ENCODE results near the gene CCDC33.

The CCDC33 gene

DNA sequence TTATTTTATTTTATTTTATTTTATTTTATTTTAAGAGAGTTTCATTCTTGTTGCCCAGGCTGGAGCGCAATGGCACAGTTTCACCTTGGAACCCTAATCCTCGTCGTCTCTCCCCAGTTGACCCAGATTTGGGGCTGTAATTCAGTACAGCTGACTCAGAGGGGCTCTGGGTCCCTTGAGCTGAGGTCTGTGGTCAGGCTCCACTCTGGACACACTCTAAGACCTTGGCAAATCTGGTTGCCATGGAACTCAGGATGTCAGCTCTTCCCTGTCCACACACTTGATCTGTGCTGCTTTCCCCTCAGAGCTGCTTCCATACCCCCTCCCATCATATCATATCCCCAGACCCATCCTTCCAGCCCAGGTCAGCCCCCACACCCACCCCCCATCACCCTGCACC lies 132.0 kb downstream of the CCDC33 start:
- H3K79me2 ChIP-seq (ENCODE audit: low read length): no peaks in the 10 kb centered on the region
- no peak overlapping the region for H3K4me2 ChIP-seq (ENCODE audit: low read length)
- no peak overlapping the region for H3K27ac ChIP-seq (ENCODE audit: low read length)
- peaks cover 10% of the 10 kb centered on the region for H3K4me1 ChIP-seq (ENCODE audit: low read length)
- H2AFZ ChIP-seq (ENCODE audit: low read depth, low read length): no peak overlapping the region
- no peak overlapping the region for H3K9ac ChIP-seq (ENCODE audit: low read length)
- peaks cover 6% of the 10 kb centered on the region for H3K27me3 ChIP-seq (ENCODE audit: low read depth, low read length)
- no peaks in the 10 kb centered on the region for H3K9me3 ChIP-seq (ENCODE audit: insufficient read depth, low read length)
- H3K4me3 ChIP-seq (ENCODE audit: low read length): no peak overlapping the region
- no peaks in the 10 kb centered on the region for H3K36me3 ChIP-seq (replicated peaks; ENCODE audit: low read depth, low read length)
- no peaks in the 10 kb centered on the region for H4K20me1 ChIP-seq (ENCODE audit: insufficient read depth, low read length)
- no peak for TF ChIP-seq EZH2phosphoT487 (IDR thresholded peaks at IDR 0.05; ENCODE audit: low read depth)

DNA sequence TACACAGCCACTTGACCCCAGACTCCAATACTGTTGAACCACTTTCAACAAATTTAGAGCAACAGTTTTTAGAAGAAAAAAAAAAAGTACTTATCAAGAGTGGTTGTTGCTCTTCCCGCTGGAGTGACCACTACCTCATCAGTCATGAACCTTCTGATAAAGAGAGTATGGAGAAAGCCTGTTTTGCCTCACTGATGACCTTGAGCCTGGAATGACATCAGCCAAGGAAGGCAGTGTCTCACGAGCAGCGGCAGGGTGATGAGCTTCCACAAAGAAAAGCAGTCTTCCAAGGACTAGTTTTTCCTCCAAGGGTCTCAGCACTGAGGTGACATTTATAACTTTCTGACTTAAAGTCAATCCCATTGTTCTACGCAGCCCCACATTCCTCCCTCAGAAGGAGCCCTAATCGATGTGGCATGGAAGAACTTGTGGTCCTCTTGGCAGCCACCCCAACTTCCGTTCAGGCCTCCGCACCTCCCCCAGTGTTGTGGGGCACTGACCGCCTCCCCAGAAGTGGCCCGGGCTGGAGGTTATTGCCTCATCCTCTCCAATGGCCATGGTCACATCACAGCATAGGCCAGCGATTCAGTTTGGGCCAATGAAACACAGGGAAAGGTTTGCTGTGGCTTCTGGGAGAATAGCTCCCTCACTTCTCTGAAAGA lies 133.1 kb downstream of the CCDC33 start:
- TF ChIP-seq, protein P1, sequence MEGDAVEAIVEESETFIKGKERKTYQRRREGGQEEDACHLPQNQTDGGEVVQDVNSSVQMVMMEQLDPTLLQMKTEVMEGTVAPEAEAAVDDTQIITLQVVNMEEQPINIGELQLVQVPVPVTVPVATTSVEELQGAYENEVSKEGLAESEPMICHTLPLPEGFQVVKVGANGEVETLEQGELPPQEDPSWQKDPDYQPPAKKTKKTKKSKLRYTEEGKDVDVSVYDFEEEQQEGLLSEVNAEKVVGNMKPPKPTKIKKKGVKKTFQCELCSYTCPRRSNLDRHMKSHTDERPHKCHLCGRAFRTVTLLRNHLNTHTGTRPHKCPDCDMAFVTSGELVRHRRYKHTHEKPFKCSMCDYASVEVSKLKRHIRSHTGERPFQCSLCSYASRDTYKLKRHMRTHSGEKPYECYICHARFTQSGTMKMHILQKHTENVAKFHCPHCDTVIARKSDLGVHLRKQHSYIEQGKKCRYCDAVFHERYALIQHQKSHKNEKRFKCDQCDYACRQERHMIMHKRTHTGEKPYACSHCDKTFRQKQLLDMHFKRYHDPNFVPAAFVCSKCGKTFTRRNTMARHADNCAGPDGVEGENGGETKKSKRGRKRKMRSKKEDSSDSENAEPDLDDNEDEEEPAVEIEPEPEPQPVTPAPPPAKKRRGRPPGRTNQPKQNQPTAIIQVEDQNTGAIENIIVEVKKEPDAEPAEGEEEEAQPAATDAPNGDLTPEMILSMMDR (IDR thresholded peaks at IDR 0.05; ENCODE audit: low read depth, low read length): no peak
- TF ChIP-seq EZH2phosphoT487 (IDR thresholded peaks at IDR 0.05; ENCODE audit: low read depth): no peak
- Histone ChIP-seq H3K36me3 (replicated peaks; ENCODE audit: low read depth, low read length) (no peaks in the 10 kb centered on the region), H3K9ac (ENCODE audit: low read length) (no peak overlapping the region), H3K4me3 (ENCODE audit: low read length) (no peak overlapping the region), H3K27me3 (ENCODE audit: low read depth, low read length) (peaks cover 6% of the 10 kb centered on the region), H4K20me1 (ENCODE audit: insufficient read depth, low read length) (no peaks in the 10 kb centered on the region), H3K27ac (ENCODE audit: low read length) (no peak overlapping the region), H3K4me1 (ENCODE audit: low read length) (peaks cover 15% of the 10 kb centered on the region), H3K4me2 (ENCODE audit: low read length) (no peak overlapping the region), H2AFZ (ENCODE audit: low read depth, low read length) (no peak overlapping the region), H3K9me3 (ENCODE audit: insufficient read depth, low read length) (no peaks in the 10 kb centered on the region), H3K79me2 (ENCODE audit: low read length) (no peaks in the 10 kb centered on the region)

DNA sequence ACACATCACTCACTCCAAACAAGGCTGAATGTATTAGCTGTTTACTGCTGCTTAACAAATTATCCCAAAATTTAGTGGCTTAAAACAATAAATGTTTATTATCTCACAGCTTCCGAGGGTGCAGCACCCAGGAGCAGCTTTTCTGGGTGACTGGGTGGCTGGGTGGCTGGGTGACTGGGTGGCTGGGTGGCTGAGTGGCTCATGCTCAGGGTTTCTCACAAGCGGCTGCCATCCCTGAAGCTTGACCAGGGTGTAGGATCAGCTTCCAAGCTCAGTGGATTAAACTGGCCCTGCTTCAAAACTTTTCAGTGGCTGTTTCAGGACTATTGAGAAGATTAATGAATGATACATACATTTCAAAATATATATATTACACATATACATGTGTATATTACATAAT lies 133.6 kb downstream of the CCDC33 start:
- H3K27me3 ChIP-seq (ENCODE audit: low read depth, low read length): peaks cover 6% of the 10 kb centered on the region
- no peaks in the 10 kb centered on the region for H3K9me3 ChIP-seq (ENCODE audit: insufficient read depth, low read length)
- peaks cover 18% of the 10 kb centered on the region for H3K4me1 ChIP-seq (ENCODE audit: low read length)
- H3K4me3 ChIP-seq (ENCODE audit: low read length): no peak overlapping the region
- H3K36me3 ChIP-seq (replicated peaks; ENCODE audit: low read depth, low read length): no peaks in the 10 kb centered on the region
- no peak for TF ChIP-seq EZH2phosphoT487 (IDR thresholded peaks at IDR 0.05; ENCODE audit: low read depth)
- TF ChIP-seq, protein P1 (IDR thresholded peaks at IDR 0.05; ENCODE audit: low read depth, low read length): no peak
- no peak overlapping the region for H3K9ac ChIP-seq (ENCODE audit: low read length)
- H4K20me1 ChIP-seq (ENCODE audit: insufficient read depth, low read length): no peaks in the 10 kb centered on the region
- no peak overlapping the region for H3K27ac ChIP-seq (ENCODE audit: low read length)
- H3K4me2 ChIP-seq (ENCODE audit: low read length): no peak overlapping the region
- H2AFZ ChIP-seq (ENCODE audit: low read depth, low read length): no peak overlapping the region
- H3K79me2 ChIP-seq (ENCODE audit: low read length): no peaks in the 10 kb centered on the region

DNA sequence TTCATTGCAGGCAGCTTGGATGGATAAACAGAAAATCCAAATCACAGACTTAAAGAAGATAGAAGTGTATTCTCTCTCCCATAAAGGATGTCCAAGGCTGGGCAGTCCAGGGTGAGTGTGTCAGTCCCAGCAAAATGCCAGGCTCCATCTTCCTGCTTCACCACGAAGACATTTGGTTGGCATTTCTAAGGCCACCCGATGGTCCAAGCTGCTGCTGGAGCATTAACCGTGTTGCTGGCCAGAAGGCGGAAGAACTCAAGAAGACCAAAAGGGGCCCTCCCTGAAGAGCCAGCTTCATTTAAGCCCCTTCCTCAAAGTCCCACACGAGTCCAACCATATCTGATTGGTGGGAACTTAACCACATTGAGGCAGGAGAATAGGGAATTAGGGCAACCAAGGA lies 134.3 kb downstream of the CCDC33 start:
- Histone ChIP-seq H4K20me1 (ENCODE audit: insufficient read depth, low read length) (no peaks in the 10 kb centered on the region), H3K4me2 (ENCODE audit: low read length) (no peak overlapping the region), H3K36me3 (replicated peaks; ENCODE audit: low read depth, low read length) (no peaks in the 10 kb centered on the region), H3K4me1 (ENCODE audit: low read length) (peaks cover 19% of the 10 kb centered on the region), H2AFZ (ENCODE audit: low read depth, low read length) (no peak overlapping the region), H3K27ac (ENCODE audit: low read length) (no peak overlapping the region), H3K9ac (ENCODE audit: low read length) (no peak overlapping the region), H3K27me3 (ENCODE audit: low read depth, low read length) (peaks cover under 1% of the 10 kb centered on the region; the same call in 1 of the 2 replicates), H3K9me3 (ENCODE audit: insufficient read depth, low read length) (no peaks in the 10 kb centered on the region), H3K79me2 (ENCODE audit: low read length) (no peaks in the 10 kb centered on the region), H3K4me3 (ENCODE audit: low read length) (no peak overlapping the region)
- TF ChIP-seq, protein P1 (IDR thresholded peaks at IDR 0.05; ENCODE audit: low read depth, low read length): no peak
- TF ChIP-seq EZH2phosphoT487 (IDR thresholded peaks at IDR 0.05; ENCODE audit: low read depth): no peak

Data from OCI-LY3 (cell line).